ENCODE results near the gene ZNF383.
A peak's percentile ranks its signal among the peaks of the same experiment; 100 is the strongest.

- TF ChIP-seq CTCF (IDR thresholded peaks at IDR 0.05) (peak in 1 of 6 experiments; percentile 8), POLR2AphosphoS5 (IDR thresholded peaks at IDR 0.05) (peak; percentile 44 to 74), EP300 (IDR thresholded peaks at IDR 0.05) (no peak)
Observed at GRCh38 chr19:37217775-37218591, at the start of gene ZNF383.

All from upper lobe of left lung (tissue), 4 donors.